Measurements from ENCODE around the gene SKAP2. TPM values are rescaled to one million over a fixed set of nuclear protein-coding genes. Genes with fewer than 3 reads are reported as not detected.

The SKAP2 gene, protein sequence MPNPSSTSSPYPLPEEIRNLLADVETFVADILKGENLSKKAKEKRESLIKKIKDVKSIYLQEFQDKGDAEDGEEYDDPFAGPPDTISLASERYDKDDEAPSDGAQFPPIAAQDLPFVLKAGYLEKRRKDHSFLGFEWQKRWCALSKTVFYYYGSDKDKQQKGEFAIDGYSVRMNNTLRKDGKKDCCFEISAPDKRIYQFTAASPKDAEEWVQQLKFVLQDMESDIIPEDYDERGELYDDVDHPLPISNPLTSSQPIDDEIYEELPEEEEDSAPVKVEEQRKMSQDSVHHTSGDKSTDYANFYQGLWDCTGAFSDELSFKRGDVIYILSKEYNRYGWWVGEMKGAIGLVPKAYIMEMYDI
- total RNA-seq (2014; rRNA removed; shearing (Covaris generic)) = 42.4 and 55.7 TPM in 2 replicates

DNA sequence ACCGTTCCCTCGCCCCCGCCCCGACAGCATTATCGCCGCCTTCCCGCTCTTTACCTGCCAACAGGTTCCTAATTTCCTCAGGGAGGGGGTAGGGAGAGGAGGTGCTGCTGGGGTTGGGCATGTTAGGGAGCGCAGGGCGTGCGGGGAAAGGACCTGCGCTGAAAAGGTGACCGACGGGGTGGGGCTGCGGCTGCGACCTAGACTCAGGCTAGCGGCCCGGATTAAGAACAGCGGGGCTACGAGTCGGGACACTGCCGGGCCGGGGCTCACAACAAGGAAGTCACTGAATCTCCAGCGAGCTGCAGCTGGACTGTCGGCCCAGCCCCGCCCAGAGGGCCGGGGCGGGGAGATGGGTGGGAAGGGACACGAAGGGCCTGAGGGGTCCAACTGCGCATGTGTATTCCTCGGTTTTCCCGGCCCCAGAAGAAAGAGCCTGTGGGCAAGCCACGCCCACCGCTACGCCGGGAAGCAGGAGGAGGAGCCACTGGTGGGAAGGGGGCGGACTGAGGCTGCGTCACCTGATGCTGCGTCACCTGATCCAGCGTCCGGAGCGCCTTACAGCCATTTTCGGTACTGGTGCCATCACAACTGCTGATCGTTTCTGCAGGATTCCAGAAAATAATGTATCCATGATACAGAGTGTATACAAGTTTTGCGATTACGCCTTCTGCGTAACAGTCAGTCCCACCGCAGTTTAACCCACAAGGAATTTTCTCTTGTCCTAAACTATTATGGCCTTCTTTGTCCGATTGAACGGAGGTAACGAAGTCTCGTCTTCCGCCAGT, at the start of gene SKAP2:
Gene SKAP2 (minus strand): TSS at position 282 of the 785 bp plus-strand sequence. CDS start 161 bp downstream, at position 121.
- peak; percentile 100 for DNase-seq (ENCODE audit: low spot score)

DNA sequence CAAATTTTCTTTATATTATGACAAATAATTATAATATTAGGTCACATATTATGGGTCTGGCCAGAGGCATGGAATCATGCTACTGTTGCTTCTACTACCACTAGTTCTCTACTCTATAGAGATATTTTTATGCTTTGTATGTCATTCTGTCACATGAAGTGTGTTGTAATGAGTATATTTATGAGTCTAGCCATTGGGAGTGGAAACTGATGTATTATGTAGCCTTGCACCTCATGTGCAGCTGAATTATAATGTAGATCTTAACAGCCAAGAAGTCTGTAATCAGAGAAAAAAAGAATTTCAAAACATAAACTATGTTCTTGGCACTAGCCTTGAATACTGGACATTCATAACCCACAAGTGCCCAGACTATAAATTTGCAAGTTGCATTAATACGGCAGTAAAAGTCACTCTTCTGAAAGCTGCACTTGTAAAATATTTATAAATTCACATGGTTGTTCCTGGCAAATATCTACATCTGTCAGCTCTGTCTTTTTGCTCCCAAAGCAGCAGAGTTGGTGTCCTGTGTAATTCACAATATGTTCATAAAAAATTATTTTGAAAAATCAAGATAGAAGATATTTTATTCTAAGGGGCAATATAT, 48.6 kb upstream of the SKAP2 start:
- DNase-seq (ENCODE audit: low spot score) = no peak

DNA sequence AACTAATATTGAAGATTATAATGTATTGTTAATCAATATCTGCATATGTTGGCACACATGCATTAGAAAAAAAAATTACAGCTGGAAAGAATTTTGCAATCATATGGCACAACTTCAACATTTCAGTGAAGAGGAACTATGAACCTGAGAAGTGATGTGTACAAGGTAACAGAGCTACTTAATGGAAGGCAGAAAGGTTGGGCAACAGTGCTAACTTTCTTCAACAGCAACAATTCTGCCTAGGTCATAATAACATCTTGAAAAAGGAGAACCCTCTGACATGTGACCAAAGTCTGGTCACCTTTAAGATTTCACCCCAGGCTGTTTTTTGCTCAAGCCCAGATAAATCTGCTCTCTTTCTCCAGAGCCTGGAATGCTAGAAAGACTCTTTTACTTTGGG, 47.9 kb upstream of the SKAP2 start:
- no peak for DNase-seq (ENCODE audit: low spot score)

DNA sequence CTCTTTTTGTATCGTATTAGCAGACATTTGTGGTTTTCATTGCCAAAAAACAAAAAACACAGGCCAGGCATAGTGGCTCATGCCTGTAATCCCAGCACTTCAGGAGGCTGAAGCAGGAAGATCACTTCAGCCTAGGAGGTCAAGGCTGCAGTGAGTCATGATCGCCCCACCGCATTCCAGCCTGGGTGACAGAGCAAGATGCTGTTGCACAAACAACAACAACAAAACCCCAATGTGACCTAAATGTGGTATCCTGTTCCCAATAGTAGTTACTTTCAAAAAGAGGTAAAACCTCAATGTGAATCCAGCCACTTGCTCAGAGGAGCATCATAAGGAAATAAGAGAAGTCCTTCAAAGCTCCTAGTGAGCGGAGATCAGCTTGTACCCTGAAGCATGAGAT, 45.8 kb upstream of the SKAP2 start:
- peak; percentile 93 for DNase-seq (ENCODE audit: low spot score)

DNA sequence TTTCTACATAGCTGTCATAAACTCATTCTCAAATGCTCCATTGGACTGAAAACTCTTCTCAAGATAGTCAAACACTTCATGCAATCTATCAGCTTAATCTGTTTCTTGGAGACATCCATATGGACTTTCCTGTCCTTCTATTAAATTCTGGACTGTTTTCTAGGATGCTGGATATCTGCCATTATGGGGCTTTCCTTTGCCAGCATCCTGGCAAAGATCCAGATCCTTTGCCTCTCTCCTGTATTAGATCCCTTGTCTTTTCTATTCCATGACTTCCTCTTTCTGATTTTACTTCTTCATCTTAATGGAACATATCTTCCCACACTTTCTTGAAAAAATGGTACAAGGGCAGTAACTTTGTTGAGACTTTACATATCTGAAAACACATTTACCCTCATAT, 35.9 kb upstream of the SKAP2 start:
- no peak for DNase-seq (ENCODE audit: low spot score)

DNA sequence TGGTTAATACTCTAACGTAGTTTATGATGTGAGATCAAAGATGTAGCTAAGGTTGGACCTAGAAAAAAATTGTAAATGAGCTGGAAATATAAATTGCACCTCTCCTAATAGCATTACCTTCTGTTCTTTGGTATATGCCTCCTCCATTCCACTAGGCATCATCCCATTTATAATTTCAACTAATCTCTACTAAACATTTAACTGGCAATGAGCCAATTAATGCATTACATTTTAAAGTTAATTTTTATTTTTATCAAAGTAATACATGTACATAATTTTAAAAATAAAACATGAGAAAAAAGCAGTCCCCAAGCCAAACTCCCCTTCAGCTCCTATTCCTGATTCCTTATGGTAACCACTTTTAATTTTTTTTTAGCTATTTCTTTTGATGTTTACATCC, 35.1 kb upstream of the SKAP2 start:
- DNase-seq (ENCODE audit: low spot score) = no peak

DNA sequence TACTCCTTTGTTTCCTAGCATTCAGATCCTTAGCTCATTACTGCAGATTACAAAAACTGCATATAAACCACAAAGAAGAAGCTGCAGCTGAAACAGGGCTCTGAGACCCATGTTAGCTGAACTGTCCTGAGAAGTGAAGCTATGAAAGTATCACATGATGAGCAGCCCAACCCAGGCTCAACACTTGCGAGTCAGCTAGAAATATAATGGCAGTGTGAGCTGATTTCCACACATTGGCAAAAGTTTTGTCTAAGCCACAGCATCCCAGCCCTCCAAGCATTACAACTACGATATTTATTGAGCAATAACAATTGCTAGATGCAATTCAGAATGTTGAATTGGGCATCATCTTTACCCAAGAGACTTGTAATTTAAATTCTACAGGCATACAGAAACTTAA, 34.5 kb upstream of the SKAP2 start:
- DNase-seq (ENCODE audit: low spot score) = no peak

DNA sequence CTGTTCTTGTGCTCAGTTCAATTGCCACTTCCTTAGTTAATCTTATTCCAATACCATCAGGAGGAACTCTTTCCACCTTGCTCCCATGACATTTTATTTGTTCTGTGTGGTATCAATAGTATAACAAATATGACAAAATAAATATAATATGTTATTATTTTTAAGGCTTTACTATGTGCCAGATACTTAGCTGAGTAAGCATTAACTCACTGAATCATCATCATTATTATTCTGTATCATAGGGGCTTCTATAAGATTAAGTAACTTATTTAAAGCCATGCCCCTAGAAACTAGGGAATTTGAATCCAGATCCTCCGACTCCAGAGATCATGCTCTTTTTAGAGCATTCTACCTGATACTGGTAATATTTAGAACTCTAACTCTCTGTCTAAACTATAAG, 33.5 kb upstream of the SKAP2 start:
- DNase-seq (ENCODE audit: low spot score) = no peak

DNA sequence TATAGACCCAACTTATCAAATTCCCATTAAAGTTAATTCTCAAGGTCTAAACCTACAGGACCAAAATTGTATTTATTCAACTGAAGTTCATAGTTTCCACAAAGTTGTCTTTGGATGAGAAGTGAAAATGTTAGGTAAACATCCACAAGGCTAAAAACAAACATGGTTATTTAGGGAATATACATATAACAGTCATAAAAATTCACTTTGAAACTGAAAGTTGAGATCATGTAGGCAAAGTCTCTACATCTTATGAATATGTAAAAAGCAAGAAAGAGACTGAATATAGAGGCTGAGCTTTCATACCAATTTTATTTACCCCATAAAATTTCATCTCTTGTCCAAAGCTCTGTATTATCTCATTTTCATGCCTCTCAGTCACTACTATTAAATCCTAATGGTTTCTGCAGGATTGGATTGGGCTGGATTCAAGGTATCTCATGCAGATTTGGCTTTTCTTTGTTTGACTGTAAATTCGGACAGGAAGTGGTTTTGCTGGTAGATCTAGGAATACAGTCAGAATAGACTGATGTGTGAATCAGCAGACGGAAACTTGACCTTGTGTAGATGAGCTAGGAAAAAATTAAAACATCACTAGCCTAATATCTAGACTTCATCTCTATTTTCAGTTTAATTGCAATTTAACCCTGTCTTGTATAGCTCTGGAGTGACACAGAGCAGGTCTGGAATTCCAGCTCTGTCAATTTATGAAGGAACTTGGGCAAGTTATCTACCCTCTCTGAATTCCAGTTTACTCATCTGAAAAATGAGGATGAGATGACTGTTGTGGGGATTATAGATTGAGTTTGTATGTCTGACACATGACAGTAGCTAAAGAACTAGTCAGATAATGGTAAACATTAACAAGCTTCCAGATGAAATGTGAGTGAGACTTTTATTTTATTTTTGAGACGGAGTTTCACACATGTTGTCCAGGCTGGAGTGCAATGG, 27.3 kb upstream of the SKAP2 start:
- DNase-seq (ENCODE audit: low spot score) = peak; percentile 61

DNA sequence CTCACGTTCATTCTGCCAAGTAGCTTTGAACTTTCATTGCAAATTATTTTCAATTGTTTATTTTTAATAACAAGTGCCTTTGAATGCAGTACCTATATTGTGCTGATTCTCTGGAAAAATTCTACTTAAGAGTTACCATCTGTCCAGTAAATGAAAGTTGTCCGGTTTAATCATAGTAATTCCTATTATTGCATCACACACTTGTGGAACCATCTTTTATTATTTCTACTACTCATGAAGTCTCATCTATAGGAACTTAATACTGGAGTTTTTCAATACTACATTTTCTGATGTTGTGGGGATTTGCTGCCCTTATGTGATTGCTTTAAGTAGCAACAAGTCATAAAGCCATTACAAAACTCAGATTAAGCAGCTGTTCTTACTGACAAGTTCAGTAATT, 16.5 kb upstream of the SKAP2 start:
- no peak for DNase-seq (ENCODE audit: low spot score)

DNA sequence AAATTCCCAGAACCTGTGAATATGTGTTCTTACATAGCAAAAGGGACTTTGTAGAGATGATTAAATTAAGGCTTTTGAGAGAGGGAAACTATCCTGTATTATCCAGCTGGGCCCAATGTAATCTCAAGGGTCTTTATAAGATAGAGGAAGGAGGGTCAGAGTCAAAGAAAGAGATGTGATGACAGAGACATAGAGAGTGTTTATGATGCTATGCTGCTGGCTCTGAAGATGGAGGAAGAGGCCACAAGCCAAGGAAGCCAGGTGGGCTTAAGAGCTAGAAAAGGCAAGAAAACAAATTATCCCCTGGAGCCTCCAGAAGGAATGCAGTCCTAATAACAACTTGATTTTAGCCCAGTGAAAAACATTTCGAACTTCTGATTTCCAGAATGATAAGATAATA, 15.3 kb upstream of the SKAP2 start:
- DNase-seq (ENCODE audit: low spot score) = no peak

DNA sequence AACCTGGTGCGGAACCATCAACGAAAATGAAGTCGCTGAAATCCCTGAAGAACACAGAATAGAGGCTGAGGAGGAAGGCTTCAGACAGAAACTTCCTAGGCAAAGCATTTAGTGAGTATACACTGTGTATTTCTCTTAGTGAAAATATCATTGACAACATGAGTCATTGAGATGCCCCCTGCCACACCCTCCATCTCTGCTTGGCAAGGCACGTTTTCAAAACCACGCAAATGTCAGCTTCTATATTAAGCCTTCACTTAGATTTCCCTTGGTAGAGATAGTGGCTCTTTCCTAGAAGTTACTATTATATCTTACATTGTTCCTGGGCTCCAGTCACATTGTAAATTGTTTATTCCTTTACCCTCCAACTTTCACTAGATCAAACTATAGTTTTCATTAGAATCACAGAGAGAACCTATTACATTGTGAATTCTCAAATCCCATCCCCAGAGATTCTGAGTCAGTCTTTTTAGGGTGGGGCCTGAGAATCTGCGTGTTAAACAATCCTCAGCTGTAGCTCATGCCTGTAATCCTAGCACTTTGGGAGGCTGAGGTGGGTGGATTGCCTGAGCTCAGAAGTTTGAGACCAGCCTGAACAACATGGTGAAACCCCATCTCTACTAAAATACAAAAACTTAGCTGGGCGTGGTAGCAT, 4.6 kb upstream of the SKAP2 start:
- no peak for DNase-seq (ENCODE audit: low spot score)

DNA sequence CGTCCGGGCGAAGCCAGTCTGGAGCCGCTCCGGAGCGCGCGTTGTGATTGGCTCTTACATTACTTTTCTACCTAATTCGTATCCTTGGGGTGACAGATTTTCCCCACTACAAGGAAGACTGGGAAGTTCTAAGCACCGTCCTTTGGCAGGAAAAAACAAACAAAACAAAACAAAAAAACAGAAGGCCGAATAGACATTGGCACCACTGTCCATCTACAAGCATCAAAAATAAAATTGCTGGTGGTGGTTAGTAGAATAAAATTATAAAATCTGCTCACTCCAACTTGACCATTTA, 651 bp upstream of the SKAP2 start:
- DNase-seq (ENCODE audit: low spot score) = no peak

DNA sequence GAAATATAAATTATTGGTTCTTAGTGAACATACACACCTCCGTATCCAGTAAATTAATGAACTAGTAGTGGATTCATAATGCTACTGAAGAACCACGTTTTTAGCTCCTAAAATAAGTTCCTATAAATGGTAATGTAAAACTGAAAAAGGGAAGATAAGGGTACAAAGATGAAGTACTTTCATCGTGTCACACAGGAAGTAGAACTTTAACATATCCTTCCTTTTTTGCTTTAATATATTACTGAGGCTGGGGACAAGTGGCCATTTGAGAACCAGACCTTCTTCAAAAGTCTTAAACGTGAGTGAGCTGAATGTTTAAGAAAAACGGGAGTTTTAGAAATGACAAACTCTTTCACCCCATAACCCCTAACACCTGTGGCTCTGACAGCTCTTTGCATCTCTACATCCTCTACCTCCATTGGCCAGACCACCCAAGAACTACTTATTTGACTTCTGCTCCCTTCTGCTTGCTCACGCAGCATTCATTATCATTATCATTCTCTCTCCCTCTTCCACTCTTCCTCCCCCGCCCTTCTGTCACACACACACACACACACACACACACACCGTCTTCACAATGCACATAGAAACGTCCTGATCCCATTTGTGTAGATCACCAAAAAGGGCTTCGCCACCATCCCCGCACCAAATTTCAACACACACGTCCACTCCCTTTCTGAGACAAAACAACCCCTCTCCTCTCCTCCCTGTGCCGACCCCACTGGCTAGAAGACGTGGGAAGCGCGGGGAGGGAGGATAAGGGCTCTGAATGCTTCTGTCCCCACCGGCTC, 677 bp downstream of the SKAP2 start:
- DNase-seq (ENCODE audit: low spot score) = peak; percentile 57

DNA sequence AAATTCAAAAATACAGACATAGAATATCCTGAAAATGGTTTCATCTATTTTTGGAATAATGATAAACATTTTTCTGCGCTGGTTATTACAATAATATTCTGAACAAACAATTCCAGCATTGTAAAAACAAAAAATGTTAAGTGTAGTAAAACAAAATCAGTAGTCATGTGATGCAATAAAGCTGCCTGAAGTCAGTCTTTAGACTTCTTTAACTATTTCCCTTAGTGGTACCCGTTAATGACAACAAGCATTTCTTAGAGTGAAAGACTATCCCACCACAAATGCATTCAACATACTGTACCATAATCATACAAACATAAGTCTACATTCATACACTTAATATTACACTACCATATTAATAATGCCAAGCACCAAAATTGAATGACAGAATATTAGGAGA, 1.6 kb downstream of the SKAP2 start:
- DNase-seq (ENCODE audit: low spot score) = no peak

DNA sequence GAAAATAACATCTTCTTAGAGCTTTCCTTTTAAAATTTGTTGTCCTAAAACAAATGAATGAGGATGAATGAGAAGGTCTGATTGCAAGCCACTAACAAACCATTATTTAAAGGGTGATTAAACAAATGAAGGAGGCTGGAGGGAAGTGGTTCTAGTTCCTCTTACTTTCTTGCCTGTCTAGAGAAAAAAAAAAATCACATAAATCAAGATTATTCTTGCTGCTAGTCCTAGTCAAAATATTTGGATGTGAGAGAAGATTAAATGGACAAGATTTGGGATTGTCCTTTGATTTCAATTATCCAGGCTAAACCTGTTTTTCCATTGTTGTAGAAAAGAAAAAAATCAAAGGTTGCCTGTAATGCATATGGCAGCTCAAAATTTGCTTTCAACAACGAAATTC, 3.3 kb downstream of the SKAP2 start:
- DNase-seq (ENCODE audit: low spot score) = no peak

DNA sequence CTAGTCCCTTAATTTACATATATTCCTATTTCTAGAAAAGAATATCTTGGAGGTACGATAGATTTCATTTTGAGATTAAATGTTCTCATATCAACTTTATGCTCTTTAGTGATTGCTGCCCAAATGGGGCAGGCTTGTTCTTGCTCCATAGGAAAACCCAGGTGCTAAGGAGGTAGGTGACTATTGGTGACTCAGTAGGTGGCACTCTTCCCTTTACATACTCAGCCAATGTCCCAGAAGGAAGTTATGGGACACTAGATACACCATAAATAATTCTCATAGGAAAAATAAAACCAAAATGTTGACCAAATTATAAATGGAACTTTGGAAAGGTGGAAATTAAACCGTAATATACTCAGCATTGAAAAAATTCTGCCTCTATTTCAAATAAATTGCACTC, 4.0 kb downstream of the SKAP2 start:
- DNase-seq (ENCODE audit: low spot score) = peak; percentile 65

DNA sequence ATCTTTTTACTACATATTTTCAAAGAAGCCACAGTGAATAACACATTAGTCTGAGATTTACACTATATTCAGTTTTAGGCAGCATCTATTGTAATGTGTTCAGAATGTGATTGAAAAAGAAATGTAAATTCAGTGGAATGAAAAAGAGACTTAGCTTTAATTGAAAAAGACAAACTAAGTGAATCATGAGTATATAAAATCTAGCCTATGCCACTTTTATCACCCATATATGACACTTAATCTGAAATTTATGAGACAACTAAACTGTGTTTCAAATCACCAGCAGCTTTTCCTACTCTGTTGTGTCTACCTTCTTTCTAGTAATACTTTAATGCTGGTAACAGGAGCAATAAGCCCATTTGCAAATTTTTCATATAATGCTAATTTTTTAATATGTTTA, 4.7 kb downstream of the SKAP2 start:
- no peak for DNase-seq (ENCODE audit: low spot score)

DNA sequence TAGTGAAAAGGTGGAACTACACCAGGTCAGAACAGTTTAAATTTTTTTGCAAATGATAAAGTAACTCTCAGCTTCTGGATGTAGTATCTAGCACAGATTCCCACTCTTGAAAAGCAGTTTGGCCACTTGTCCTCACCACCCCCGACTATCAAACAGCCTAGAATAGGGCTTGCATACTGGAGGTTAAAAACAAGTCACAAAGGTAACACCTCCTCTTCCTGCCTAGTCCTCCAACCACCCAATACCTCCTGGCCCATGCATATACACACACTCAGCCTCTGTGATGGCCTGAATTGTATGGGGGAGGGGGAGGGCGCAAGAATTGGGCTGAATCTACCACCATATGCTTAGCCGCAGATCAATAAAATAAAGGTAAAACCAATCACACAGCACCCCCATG, 5.7 kb downstream of the SKAP2 start:
- no peak for DNase-seq (ENCODE audit: low spot score)

DNA sequence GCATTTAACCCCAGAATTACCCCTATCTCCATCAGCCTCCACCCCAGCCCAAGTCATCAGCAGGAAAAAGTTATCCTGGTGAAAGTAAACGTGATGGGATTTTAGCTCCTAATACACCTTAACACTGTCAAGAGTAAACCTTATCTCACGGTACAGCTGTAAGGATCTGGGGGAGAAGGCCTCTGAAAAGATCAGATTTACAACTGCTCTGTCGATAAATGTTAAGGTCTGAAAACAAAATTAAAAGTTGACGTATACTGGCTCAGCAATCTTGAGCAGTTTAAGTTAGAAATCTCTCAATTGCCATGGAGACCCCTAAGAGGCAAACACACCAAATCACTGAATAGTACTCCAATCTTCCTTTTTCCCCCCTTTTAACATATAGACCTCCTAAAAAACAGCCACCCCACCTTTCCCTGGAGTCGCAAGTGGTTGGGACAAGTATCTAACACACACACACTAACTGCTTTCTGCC, 6.1 kb downstream of the SKAP2 start:
- no peak for DNase-seq (ENCODE audit: low spot score)

Data from H4 (cell line).